Pancreas (tissue), 10 donors: ENCODE data around the gene PVALB. TPM values are rescaled to one million over a fixed set of nuclear protein-coding genes. Genes with fewer than 3 reads are reported as not detected.

Experiments
- ATAC-seq, 4 donors: fragments of 200-7000 bp; cut with Tn5 transposase; one replicate each; pipeline versions ENCODE4 v1.8.0 to v1.9.1; 2020; ENCODE audit warnings: mild to moderate bottlenecking in 4 of 4, moderate library complexity in 4 of 4
- DNase-seq, 6 donors: peaks; one replicate each; pipeline ENCODE4 v3.0.0-alpha.2; 2020
- FAIRE-seq: peaks from 2 replicates; lab custom pipeline; 2012; peaks lifted over from hg19 to GRCh38; lab: Jason Lieb, UNC
- H3K27ac ChIP-seq, 4 donors: fragments of 200-600 bp; sonication (generic); 1 replicate in 3 of 4; 2 replicates in 1 of 4; pipeline versions ENCODE4 v1.5.0 to v1.8.0; 2020
- H3K27me3 ChIP-seq, 4 donors: fragments of 200-600 bp; one replicate each; pipeline ENCODE4 v1.8.0; 2021
- H3K36me3 ChIP-seq, 3 donors: fragments of 200-600 bp; sonication (generic) in 1 of 3; one replicate each; pipeline versions ENCODE4 v1.5.0 to v1.8.0; 2020 to 2021
- H3K4me1 ChIP-seq, 3 donors: fragments of 200-600 bp; one replicate each; pipeline ENCODE4 v1.8.0; 2021
- H3K4me3 ChIP-seq, 4 donors: fragments of 200-600 bp; sonication (generic) in 2 of 4; one replicate each; pipeline versions ENCODE4 v1.5.0 to v1.8.0; 2020 to 2021
- H3K9me3 ChIP-seq, 4 donors: fragments of 200-600 bp; one replicate each; pipeline ENCODE4 v1.8.0; 2021
- WGBS, 2 donors: extraction: QIAGEN DNeasy Blood & Tissue Kit; methylation state at CpG; one replicate each; pipeline ENCODE4 v1.1.7; 2013; 5-methylcytosine and 5-hydroxymethylcytosine counted together
- intact Hi-C, 3 donors: fragments of 100-400 bp; cut with DNase I; formaldehyde crosslinking; loops; one replicate each; pipeline versions ENCODE4 v1.11.1 to v1.14.2; 2022
- polyA plus RNA-seq, 2 donors: library from polyadenylated mRNA; stranded (reverse); fragments of 200-250 nt; gene quantifications; one replicate each; pipeline ENCODE4 v1.2.3, GENCODE V29; 2013
- total RNA-seq, 6 donors: library from RNA; stranded (reverse); fragmentation: NEBNext Ultra II Directional in 4 of 6; extraction: Animal tissue kit (Norgen Biotek cat#: 25700) in 4 of 6; gene quantifications; one replicate each; pipeline versions ENCODE4 v1.2.1 to v1.2.4, GENCODE V29; 2021 to 2023
- TF ChIP-seq, protein P1 (sequence below), 4 donors: fragments of 200-600 bp; sonication (generic) in 3 of 4; IDR thresholded peaks; one replicate each; pipeline versions ENCODE4 v1.5.0 to v1.8.0; 2021; ENCODE audit warnings: antibody characterized with exemption in 4 of 4
- donor health status: healthy with polysubstance abuse.
- donor health status: DM: no; HTN: no; CAD: no; lungs with moderate emphysema.
- donor health status: DM: no; HTN: no; CAD: no.
- donor health status: control.
- donor health status: control.
- donor health status: Bipolar disorder and iron deficiency.
- donor health status: DM: yes; HTN: yes; CAD: no.
- donor health status: DM: no; HTN: no; CAD: no.
- donor health status: DM: no; HTN: no; CAD: no.
- donor health status: DM: yes; HTN: yes; CAD: no.

PVALB gene
- total and polyA plus RNA-seq, 8 donors: 0.54 TPM; not detected in 7

GRCh38 chr22:36790648-36791047 is 26.2 kb downstream of the PVALB start:
- H3K4me1 ChIP-seq: no peaks in the 10 kb centered on the region
- no peak overlapping the region for H3K27ac ChIP-seq
- H3K9me3 ChIP-seq: no peaks in the 10 kb centered on the region
- FAIRE-seq (no peak), DNase-seq (no peak), ATAC-seq (no peak)
- intact Hi-C loops: no loop called here
- TF ChIP-seq, protein P1, sequence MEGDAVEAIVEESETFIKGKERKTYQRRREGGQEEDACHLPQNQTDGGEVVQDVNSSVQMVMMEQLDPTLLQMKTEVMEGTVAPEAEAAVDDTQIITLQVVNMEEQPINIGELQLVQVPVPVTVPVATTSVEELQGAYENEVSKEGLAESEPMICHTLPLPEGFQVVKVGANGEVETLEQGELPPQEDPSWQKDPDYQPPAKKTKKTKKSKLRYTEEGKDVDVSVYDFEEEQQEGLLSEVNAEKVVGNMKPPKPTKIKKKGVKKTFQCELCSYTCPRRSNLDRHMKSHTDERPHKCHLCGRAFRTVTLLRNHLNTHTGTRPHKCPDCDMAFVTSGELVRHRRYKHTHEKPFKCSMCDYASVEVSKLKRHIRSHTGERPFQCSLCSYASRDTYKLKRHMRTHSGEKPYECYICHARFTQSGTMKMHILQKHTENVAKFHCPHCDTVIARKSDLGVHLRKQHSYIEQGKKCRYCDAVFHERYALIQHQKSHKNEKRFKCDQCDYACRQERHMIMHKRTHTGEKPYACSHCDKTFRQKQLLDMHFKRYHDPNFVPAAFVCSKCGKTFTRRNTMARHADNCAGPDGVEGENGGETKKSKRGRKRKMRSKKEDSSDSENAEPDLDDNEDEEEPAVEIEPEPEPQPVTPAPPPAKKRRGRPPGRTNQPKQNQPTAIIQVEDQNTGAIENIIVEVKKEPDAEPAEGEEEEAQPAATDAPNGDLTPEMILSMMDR (IDR thresholded peaks at IDR 0.05): no peak
- H3K4me3 ChIP-seq: no peak overlapping the region
- H3K36me3 ChIP-seq: no peaks in the 10 kb centered on the region
- 26 to 39% methylated on average over 7 of the region's 7 CpGs for WGBS, 2 donors
- H3K27me3 ChIP-seq: peaks cover 0 to 6% (median 0%) of the 10 kb centered on the region in 4 donors

DNA sequence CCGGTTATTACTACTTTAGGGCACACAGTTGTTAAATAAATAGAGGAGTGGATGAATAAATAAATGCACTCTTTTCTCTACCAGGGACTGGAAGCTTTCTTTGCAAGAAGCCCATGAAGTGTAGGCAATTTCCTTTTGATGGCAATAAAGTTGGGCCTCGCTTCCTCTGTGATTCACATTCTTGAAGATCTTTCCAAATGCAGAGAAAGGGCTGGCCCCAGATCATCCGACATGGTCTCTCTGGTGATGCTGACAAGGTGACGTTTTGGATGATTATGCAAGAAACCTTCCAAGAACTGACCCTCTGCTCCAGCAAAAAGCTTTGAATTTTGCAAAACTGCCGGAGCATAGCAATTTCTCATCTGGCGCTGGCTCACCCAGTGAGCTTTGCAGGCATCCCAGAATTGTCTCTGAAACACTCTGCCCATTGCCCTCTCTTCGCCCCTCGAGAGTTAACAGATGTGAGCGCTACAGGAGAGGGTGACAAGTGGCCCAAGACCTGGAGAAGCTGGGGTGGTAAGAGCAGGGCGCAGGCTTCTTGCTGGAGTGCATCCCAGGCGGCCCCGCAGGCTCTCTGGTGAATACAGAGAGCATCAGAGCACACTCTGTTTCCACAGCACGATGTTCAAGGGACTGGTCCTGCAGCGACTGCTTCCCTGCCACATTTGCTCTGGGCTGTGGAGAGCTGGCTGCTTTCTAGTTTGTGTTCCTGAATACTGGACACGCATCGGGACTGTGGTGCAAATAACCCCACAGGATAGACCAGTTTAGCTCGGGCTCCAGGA is 29.4 kb downstream of the PVALB start:
- ATAC-seq: no peak
- FAIRE-seq: no peak
- no peak for DNase-seq
- no peaks in the 10 kb centered on the region for H3K9me3 ChIP-seq
- peaks cover 0 to 6% (median 0%) of the 10 kb centered on the region in 4 donors for H3K27me3 ChIP-seq
- TF ChIP-seq, protein P1 (IDR thresholded peaks at IDR 0.05): no peak
- no peaks in the 10 kb centered on the region for H3K36me3 ChIP-seq
- no peak overlapping the region for H3K4me3 ChIP-seq
- intact Hi-C loops: loop anchor here in 1 of 3 donors (5.0 kb wide), 1 partner anchor 195 kb away; no protein-coding TSS in a partner anchor
- H3K4me1 ChIP-seq: no peaks in the 10 kb centered on the region
- H3K27ac ChIP-seq: no peak overlapping the region
- 51 to 55% methylated on average over 17 of the region's 17 CpGs for WGBS, 2 donors

DNA sequence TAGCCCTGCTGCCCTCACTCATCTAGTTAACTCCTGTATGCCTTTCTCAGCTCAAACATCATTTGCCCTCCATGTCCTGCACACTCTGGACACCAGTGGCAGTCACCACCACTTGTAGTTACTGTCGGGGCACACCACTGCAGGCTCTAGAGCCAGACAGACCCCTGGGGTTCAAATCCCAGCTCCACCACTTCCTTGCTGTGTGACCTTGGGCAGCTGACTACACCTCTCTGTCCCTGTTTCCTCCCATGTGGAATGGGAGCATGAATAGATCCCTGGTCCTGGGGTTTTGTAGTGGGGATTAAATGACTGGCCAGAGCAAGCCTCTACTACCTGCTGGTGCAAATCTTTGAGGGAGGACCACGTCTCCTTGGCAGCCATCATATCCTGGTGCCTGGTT is 33.1 kb downstream of the PVALB start:
- no peak for ATAC-seq
- no peak overlapping the region for H3K4me3 ChIP-seq
- no peak for FAIRE-seq
- DNase-seq: no peak
- intact Hi-C loops: loop anchor here in 1 of 3 donors (5.0 kb wide), 1 partner anchor 74 kb away; no protein-coding TSS in a partner anchor
- TF ChIP-seq, protein P1 (IDR thresholded peaks at IDR 0.05): no peak
- H3K27me3 ChIP-seq: no peaks in the 10 kb centered on the region
- no peaks in the 10 kb centered on the region for H3K9me3 ChIP-seq
- no peaks in the 10 kb centered on the region for H3K4me1 ChIP-seq
- H3K36me3 ChIP-seq: no peaks in the 10 kb centered on the region
- WGBS, 2 donors: 55 to 76% methylated on average over 2 of the region's 2 CpGs
- H3K27ac ChIP-seq: no peak overlapping the region

GRCh38 chr22:36781656-36782627 is 34.9 kb downstream of the PVALB start:
- Histone ChIP-seq H3K36me3 (no peaks in the 10 kb centered on the region), H3K4me1 (no peaks in the 10 kb centered on the region), H3K4me3 (no peak overlapping the region), H3K9me3 (no peaks in the 10 kb centered on the region), H3K27ac (no peak overlapping the region), H3K27me3 (no peaks in the 10 kb centered on the region)
- ATAC-seq (peak; percentile 87 to 99 (median 97)), DNase-seq (peak; percentile 55 to 93 (median 84)), FAIRE-seq (no peak)
- intact Hi-C loops: loop anchor here in 1 of 3 donors (5.0 kb wide), 1 partner anchor 75 kb away; no protein-coding TSS in a partner anchor
- TF ChIP-seq, protein P1 (IDR thresholded peaks at IDR 0.05): peak; percentile 85 to 94 (median 90)
- 20% methylated on average over 33 of the region's 33 CpGs for whole genome bisulfite sequencing, 2 donors
